ENCODE measurements around the gene TAGLN3.

Gene TAGLN3

DNA sequence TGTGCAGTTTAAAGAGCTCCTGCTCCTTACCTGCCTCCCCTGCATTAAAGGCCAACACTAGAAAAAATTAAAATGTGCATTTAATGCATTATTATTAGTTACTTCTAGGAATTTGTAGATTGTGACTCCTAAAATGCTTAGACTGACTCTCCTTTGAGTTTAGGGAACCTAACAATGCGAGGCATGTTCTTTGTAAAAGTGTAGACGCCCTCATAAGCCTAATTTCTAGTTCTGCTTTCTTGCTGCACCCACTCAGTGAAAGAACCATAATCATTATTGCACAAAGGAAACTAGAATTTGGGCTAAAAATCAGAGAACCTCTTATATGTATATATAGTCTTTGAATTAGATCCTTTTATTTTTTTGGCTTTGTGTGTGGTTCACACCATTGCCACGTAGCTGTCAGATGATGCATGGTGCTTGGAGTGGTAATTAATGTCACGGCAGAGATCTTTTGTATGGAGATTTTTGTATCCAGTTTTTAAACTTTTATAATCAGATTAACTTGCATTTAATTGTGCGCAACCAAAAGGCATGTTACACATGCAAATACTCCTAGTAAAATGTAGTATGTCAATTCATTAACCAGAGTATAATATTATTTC, 19.2 kb upstream of the TAGLN3 start:
- H3K27me3 Mint-ChIP-seq (ENCODE audit: low read depth), result no peaks in the 10 kb centered on the region
- H3K9me3 Mint-ChIP-seq, result no peaks in the 10 kb centered on the region
- TF ChIP-seq, protein P1, sequence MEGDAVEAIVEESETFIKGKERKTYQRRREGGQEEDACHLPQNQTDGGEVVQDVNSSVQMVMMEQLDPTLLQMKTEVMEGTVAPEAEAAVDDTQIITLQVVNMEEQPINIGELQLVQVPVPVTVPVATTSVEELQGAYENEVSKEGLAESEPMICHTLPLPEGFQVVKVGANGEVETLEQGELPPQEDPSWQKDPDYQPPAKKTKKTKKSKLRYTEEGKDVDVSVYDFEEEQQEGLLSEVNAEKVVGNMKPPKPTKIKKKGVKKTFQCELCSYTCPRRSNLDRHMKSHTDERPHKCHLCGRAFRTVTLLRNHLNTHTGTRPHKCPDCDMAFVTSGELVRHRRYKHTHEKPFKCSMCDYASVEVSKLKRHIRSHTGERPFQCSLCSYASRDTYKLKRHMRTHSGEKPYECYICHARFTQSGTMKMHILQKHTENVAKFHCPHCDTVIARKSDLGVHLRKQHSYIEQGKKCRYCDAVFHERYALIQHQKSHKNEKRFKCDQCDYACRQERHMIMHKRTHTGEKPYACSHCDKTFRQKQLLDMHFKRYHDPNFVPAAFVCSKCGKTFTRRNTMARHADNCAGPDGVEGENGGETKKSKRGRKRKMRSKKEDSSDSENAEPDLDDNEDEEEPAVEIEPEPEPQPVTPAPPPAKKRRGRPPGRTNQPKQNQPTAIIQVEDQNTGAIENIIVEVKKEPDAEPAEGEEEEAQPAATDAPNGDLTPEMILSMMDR (IDR thresholded peaks at IDR 0.05; ENCODE audit: unreplicated experiment in 3 of 3), result no peak
- H3K4me3 Mint-ChIP-seq, result peak overlapping the region; percentile 90 to 95 (median 94)
- H3K4me1 Mint-ChIP-seq, result peaks cover 29% of the 10 kb centered on the region
- H3K27ac Mint-ChIP-seq, result peak overlapping the region; percentile 80 to 91 (median 85)
- H3K36me3 Mint-ChIP-seq (ENCODE audit: low read depth), result peaks cover 12% of the 10 kb centered on the region

DNA sequence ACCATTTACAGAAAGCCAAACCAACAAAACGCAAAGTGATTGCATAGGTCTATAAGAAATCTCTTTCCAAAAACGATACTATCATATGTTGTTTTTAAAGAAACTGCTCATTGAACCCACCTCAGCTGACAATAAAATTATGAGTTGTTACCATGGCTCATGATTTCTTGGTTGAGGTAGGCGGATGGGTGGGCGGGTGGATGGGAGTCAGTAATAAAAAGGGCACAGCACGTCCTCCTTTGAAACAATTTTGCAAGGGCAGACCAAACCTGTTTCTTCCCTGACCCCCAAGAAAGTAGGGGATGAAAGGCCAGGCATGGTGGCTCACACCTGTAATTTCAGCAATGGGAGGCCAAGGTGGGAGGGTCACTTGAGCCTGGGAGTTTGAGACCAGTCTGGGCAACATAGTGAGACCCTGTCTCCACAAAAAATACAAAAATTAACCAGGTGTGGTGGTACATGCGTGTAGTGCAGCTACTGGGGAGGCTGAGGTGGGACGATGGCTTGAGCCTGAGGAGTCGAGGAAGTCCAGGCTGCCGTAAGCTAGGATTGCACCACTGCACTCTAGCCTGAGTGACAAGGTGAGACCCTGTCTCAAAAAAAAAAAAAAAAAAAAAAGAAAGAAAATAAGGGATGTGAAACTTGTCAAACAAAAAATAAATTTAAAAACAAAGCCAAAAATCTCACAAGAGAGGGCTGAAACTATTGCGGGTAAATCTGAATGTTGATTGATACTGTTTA, 17.8 kb upstream of the TAGLN3 start:
- no peaks in the 10 kb centered on the region for H3K9me3 Mint-ChIP-seq
- peak overlapping the region; percentile 90 to 95 (median 94) for H3K4me3 Mint-ChIP-seq
- peaks cover 25% of the 10 kb centered on the region for H3K36me3 Mint-ChIP-seq (ENCODE audit: low read depth)
- H3K27ac Mint-ChIP-seq, result peak overlapping the region in 1 of 3 experiments; percentile 47
- H3K4me1 Mint-ChIP-seq, result peaks cover 29% of the 10 kb centered on the region
- H3K27me3 Mint-ChIP-seq (ENCODE audit: low read depth), result no peaks in the 10 kb centered on the region
- TF ChIP-seq, protein P1 (IDR thresholded peaks at IDR 0.05; ENCODE audit: unreplicated experiment in 3 of 3), result no peak

DNA sequence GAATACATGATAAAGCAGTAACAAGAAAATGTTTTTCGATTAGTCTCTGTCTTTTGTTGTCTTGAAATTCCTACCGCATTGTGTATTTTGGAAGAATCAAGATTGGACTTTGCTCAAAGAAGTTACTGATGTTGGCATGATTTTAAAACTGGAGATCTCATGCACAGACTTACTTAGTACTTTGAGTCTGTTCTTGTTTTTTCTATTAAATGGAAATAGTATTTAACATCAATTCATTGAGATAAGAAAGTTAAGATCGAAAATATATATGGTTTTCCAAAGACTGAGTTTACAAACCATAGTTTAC, 17.3 kb upstream of the TAGLN3 start:
- Mint-ChIP-seq H3K9me3 (no peaks in the 10 kb centered on the region), H3K4me3 (peak overlapping the region; percentile 48 to 72 (median 70)), H3K36me3 (ENCODE audit: low read depth) (peaks cover 29% of the 10 kb centered on the region)

DNA sequence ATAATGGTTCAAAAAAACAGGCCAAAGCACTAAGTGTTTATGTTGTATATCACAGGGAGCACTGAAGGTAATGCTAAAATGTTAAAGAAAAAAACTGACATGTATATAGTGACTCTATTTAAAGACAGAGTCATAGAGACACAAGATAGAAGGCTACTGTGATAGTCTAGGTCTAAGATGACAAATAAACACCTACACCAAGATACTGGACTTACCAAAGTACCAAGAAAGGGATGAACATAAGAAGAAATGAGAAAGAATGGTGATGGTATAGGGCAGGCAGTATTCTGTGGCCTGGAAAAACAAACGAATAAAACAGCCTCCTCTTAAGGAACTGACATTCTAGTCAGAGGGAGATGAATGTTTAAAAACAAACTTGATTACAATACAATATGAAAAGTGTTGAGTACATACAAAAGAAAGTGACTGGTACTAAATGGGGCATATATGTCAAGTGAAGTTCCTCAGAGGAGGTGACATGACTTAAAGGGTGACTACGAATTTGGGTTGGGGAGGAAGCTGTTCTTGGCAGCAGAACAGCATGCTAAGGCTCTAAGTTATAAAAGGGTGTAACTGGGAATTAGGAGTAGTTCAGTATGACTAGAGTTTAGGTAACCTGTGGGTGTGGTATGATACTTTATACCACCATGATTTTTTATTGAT, 14.0 kb upstream of the TAGLN3 start:
- TF ChIP-seq, protein P1 (IDR thresholded peaks at IDR 0.05; ENCODE audit: unreplicated experiment in 3 of 3), result no peak
- Mint-ChIP-seq H3K27me3 (ENCODE audit: low read depth) (no peaks in the 10 kb centered on the region), H3K4me1 (peaks cover 19% of the 10 kb centered on the region), H3K36me3 (ENCODE audit: low read depth) (peaks cover 52% of the 10 kb centered on the region), H3K9me3 (no peaks in the 10 kb centered on the region), H3K27ac (no peak overlapping the region), H3K4me3 (no peak overlapping the region)

More for the DNA sequence above, 17.3 kb upstream of the TAGLN3 start:
- H3K4me1 Mint-ChIP-seq, result peaks cover 29% of the 10 kb centered on the region
- TF ChIP-seq, protein P1 (IDR thresholded peaks at IDR 0.05; ENCODE audit: unreplicated experiment in 3 of 3), result no peak
- H3K27ac Mint-ChIP-seq, result peak overlapping the region in 1 of 3 experiments; percentile 47
- no peaks in the 10 kb centered on the region for H3K27me3 Mint-ChIP-seq (ENCODE audit: low read depth)

DNA sequence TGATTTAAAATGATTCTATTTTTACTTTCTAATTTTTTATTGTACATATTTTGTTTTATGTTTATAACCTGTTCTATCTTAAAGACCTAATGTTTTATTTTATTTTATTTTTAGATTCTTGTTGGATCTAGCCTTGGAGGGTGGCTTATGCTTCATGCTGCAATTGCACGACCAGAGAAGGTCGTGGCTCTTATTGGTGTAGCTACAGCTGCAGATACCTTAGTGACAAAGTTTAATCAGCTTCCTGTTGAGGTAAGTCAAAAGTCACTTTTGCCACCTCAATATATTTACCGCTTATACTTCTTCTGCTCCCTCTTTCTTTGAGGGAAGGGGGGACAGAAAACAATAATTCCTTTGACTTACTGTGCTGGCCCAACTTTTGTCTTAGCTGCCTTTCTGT, 11.9 kb upstream of the TAGLN3 start:
- Mint-ChIP-seq H3K9me3 (no peaks in the 10 kb centered on the region), H3K36me3 (ENCODE audit: low read depth) (peaks cover 56% of the 10 kb centered on the region), H3K27ac (no peak overlapping the region), H3K27me3 (ENCODE audit: low read depth) (no peaks in the 10 kb centered on the region), H3K4me3 (no peak overlapping the region), H3K4me1 (no peaks in the 10 kb centered on the region)
- TF ChIP-seq, protein P1 (IDR thresholded peaks at IDR 0.05; ENCODE audit: unreplicated experiment in 3 of 3), result no peak
